MM.1S (cell line): ENCODE measurements around the gene TMEM263.

ENCODE experiments used
- DNase-seq: peaks from one replicate; pipeline ENCODE4 v3.0.0-alpha.2; 2015
- H2AFZ ChIP-seq: fragments of 300-600 bp; sonication (generic); 2 replicates; pipeline ENCODE4 v1.6.0; 2016; ENCODE audit warnings: antibody characterized with exemption, low read length
- H3F3A ChIP-seq: fragments of 300-600 bp; sonication (generic); 2 replicates; pipeline ENCODE4 v1.6.1; 2016; ENCODE audit warnings: mild to moderate bottlenecking, antibody characterized with exemption, low read length, moderate library complexity, mixed read lengths; ENCODE audit not compliant: insufficient read depth
- H3K27ac ChIP-seq: fragments of 300-600 bp; sonication (generic); 2 replicates; pipeline ENCODE4 v1.5.1; 2016; ENCODE audit warnings: mild to moderate bottlenecking, low read length
- H3K27me3 ChIP-seq: fragments of 300-600 bp; sonication (generic); replicated peaks from 2 replicates; pipeline ENCODE4 v1.6.0; 2016; ENCODE audit warnings: low read length; ENCODE audit not compliant: insufficient read depth
- H3K36me3 ChIP-seq: fragments of 300-600 bp; sonication (generic); replicated peaks from 2 replicates; pipeline ENCODE4 v1.6.1; 2016; ENCODE audit warnings: mild to moderate bottlenecking, low read length, mixed read lengths; ENCODE audit not compliant: insufficient read depth
- H3K4me1 ChIP-seq: fragments of 300-600 bp; sonication (generic); 2 replicates; pipeline ENCODE4 v1.6.1; 2016; ENCODE audit warnings: low read length, mixed read lengths
- H3K4me2 ChIP-seq: fragments of 300-600 bp; sonication (generic); 2 replicates; pipeline ENCODE4 v1.6.0; 2016; ENCODE audit warnings: low read depth, low read length
- H3K4me3 ChIP-seq: fragments of 300-600 bp; sonication (generic); 2 replicates; pipeline ENCODE4 v1.5.1; 2016; ENCODE audit warnings: low read length, mixed read lengths
- H3K79me2 ChIP-seq: fragments of 300-600 bp; sonication (generic); 2 replicates; pipeline ENCODE4 v1.6.1; 2016; ENCODE audit warnings: mixed run types, low read length, mixed read lengths
- H3K9ac ChIP-seq: fragments of 300-600 bp; sonication (generic); 2 replicates; pipeline ENCODE4 v1.6.1; 2016; ENCODE audit warnings: low read length, mixed read lengths
- H3K9me2 ChIP-seq: fragments of 300-600 bp; sonication (generic); replicated peaks from 2 replicates; pipeline ENCODE4 v1.6.1; 2016; ENCODE audit warnings: mild to moderate bottlenecking, low read length, mixed read lengths; ENCODE audit not compliant: insufficient read depth
- H3K9me3 ChIP-seq: fragments of 300-600 bp; sonication (generic); replicated peaks from 2 replicates; pipeline ENCODE4 v1.6.1; 2016; ENCODE audit warnings: mild to moderate bottlenecking, low read length, mixed read lengths; ENCODE audit not compliant: insufficient read depth
- H4K20me1 ChIP-seq: fragments of 300-600 bp; sonication (generic); 2 replicates; pipeline ENCODE4 v1.6.1; 2016; ENCODE audit warnings: mild to moderate bottlenecking, low read length, moderate library complexity, mixed read lengths; ENCODE audit not compliant: insufficient read depth
- CTCF ChIP-seq: fragments of 300-600 bp; sonication (generic); IDR thresholded peaks from 2 replicates; pipeline ENCODE4 v1.5.1; 2016; ENCODE audit warnings: antibody characterized with exemption, low read length, mixed read lengths
- EZH2 ChIP-seq: fragments of 300-600 bp; sonication (generic); optimal IDR thresholded peaks from 2 replicates; pipeline ENCODE3; 2017; ENCODE audit warnings: low read depth, mild to moderate bottlenecking, antibody characterized with exemption, low read length, mixed read lengths
- EZH2phosphoT487 ChIP-seq: fragments of 300-600 bp; sonication (generic); IDR thresholded peaks from 2 replicates; pipeline ENCODE4 v1.6.1; 2018; ENCODE audit warnings: antibody characterized with exemption, low read length

TMEM263 gene

GRCh38 chr12:106980944-106981343 is 25.2 kb downstream of the TMEM263 start:
- H3K9me3 ChIP-seq: no peaks in the 10 kb centered on the region
- H3K4me1 ChIP-seq: no peaks in the 10 kb centered on the region
- H3K79me2 ChIP-seq: no peaks in the 10 kb centered on the region
- no peak overlapping the region for H3K9ac ChIP-seq
- H4K20me1 ChIP-seq: no peaks in the 10 kb centered on the region
- no peak overlapping the region for H2AFZ ChIP-seq
- H3K36me3 ChIP-seq: no peaks in the 10 kb centered on the region
- TF ChIP-seq CTCF (no peak), EZH2 (no peak), EZH2phosphoT487 (no peak)
- H3K27ac ChIP-seq: no peak overlapping the region
- H3F3A ChIP-seq: no peaks in the 10 kb centered on the region
- no peaks in the 10 kb centered on the region for H3K27me3 ChIP-seq
- no peak for DNase-seq
- H3K4me3 ChIP-seq: no peak overlapping the region
- H3K4me2 ChIP-seq: no peak overlapping the region
- H3K9me2 ChIP-seq: no peaks in the 10 kb centered on the region

- Histone ChIP-seq H2AFZ (no peak overlapping the region), H3K9me2 (no peaks in the 10 kb centered on the region), H3F3A (no peaks in the 10 kb centered on the region), H3K4me2 (no peak overlapping the region), H3K9ac (no peak overlapping the region), H3K4me3 (no peak overlapping the region), H3K36me3 (no peaks in the 10 kb centered on the region), H3K79me2 (no peaks in the 10 kb centered on the region), H3K4me1 (no peaks in the 10 kb centered on the region), H3K27me3 (no peaks in the 10 kb centered on the region), H3K9me3 (no peaks in the 10 kb centered on the region), H4K20me1 (no peaks in the 10 kb centered on the region), H3K27ac (no peak overlapping the region)
- DNase-seq: no peak
- TF ChIP-seq EZH2 (no peak), CTCF (no peak), EZH2phosphoT487 (no peak)
Observed at GRCh38 chr12:106981788-106982187, 26.1 kb downstream of the TMEM263 start.

DNA sequence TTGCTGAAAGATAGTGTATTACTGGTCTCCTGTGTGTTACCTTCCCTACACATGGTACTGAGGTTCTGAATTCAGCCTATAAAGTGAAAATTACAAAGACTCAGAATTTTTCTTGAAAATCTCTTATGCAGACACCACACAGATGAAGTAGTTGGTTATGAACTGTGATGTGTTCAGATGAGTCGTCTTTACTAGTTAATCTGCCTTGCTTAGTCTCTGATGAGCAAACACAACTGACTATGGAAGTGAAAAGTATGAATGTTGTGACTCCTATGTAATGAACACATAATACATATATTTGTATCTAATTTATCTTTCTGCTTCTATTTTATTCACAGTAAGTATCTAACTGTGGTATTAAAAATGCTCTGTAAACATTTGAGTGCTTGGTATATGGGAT is 26.5 kb downstream of the TMEM263 start:
- Histone ChIP-seq H3K27me3 (no peaks in the 10 kb centered on the region), H3F3A (no peaks in the 10 kb centered on the region), H3K27ac (no peak overlapping the region), H4K20me1 (no peaks in the 10 kb centered on the region), H3K4me1 (no peaks in the 10 kb centered on the region), H3K79me2 (no peaks in the 10 kb centered on the region), H3K9me2 (no peaks in the 10 kb centered on the region), H2AFZ (no peak overlapping the region), H3K36me3 (no peaks in the 10 kb centered on the region), H3K4me3 (no peak overlapping the region), H3K9me3 (no peaks in the 10 kb centered on the region), H3K9ac (no peak overlapping the region), H3K4me2 (no peak overlapping the region)
- TF ChIP-seq CTCF (no peak), EZH2phosphoT487 (no peak), EZH2 (no peak)
- DNase-seq: no peak
